Skin epidermis (tissue), 12 donors: Measurements from ENCODE around the gene IMPG2.

Experiments
- H3K27ac ChIP-seq, 21 experiments: fragments of 200-600 bp; sonication (generic) in 11 of 21; one replicate each; pipeline ENCODE4 v1.5.0; 2020; ENCODE audit warnings: mild to moderate bottlenecking in 3 of 21, inconsistent platforms in 2 of 21, moderate library complexity in 2 of 21
- H3K4me3 ChIP-seq, 7 experiments: fragments of 200-600 bp; sonication (generic) in 2 of 7; one replicate each; pipeline ENCODE4 v1.5.0; 2020; ENCODE audit warnings: inconsistent platforms in 2 of 7, mild to moderate bottlenecking in 2 of 7, moderate library complexity in 1 of 7

The IMPG2 gene

DNA sequence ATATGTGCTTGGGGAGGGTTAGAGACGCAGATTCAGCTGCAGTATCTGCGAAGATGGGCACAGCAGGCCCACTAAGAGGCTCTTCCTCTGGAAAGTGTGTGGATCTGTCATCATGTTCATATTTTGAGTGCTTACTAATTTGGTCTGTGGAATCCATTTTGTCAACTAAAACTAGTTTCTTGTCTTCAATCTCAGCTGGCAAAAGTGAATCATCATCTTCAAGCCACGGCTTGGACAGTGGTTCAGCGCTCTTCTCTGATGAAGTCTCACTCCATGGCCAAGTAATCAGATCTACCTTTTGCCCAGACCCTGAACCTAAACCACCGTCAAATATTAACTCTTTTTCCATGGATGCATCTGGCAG, 76.2 kb downstream of the IMPG2 start:
- H3K27ac ChIP-seq = no peak overlapping the region

DNA sequence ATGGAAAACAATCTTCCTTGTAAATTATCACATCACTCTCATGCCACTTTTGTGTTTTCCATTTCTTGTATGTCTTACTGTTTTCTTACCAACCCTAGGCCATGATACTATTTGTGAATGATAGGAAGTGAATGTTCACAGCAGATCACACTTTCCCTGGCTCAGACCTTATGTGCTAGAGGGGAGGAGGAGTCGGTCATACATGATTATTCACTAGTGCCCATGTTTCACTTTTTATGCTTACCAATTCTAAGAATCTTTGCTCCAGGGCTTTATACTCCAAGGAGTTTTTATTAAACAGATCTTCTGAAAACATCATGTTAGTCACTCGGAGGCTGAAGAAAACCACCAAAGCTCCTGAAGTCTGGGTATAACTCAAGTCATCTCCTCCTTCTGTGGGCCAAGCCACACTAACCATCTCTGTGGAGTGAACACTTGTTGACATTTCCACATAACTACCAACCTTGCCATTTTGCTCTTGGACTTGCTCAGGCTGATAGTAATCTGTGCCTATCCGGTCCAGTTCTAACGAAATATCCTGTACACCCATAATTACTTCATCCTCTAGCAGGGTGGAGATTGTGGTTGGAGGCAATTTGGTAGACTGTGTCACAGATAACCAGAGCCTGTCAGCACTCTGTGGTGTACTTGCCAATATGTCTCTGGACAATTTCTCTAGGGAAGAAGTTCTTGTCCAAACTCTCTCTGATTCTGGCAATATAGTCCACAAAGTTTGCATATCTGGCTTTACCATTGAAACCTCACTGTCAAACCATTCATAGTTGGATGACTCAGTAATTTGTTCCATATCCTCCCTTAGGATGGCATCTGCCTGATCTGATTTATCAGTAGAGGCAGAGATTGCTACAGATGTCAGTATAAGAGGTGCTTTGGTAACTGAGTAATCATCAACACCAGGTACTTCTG, 76.8 kb downstream of the IMPG2 start:
- Histone ChIP-seq H3K27ac (no peak overlapping the region), H3K4me3 (no peak overlapping the region)

More for the DNA sequence above, 76.2 kb downstream of the IMPG2 start:
- H3K4me3 ChIP-seq = no peak overlapping the region

DNA sequence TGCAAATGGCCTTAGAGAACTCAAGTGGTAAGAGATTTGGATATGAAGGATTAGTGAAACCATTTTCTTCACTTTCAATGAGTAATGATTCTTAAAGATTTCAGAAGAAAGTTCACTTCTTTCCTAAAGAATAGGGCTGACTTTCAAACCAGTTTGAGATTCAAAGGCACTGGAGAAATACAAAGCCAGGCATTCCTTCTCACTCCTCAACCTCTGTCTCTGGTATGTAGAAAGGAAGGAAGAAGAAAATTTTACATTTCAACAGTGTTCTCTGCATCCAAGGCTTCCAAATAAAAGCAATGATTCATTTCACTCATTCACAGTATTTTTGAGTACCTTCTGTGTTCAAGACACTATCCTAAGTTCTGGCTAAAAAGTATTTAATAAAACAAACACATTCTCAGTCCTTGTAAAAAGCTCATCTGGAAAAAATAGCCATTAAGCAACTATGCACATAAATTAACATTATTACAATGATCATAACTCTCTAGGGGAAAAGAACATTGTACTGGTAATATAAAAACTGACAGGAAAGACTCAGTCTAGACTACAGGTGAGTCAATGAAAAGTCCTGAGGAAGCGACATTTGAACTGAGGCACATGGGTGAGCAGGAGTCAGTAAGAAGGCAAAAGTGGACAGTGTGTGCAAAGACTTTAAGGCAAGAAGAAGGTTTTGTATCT, 79.5 kb downstream of the IMPG2 start:
- no peak overlapping the region for H3K4me3 ChIP-seq
- H3K27ac ChIP-seq = no peak overlapping the region

- Histone ChIP-seq H3K27ac (no peak overlapping the region), H3K4me3 (no peak overlapping the region)
Measured at GRCh38 chr3:101235048-101235447, 85.3 kb downstream of the IMPG2 start.

DNA sequence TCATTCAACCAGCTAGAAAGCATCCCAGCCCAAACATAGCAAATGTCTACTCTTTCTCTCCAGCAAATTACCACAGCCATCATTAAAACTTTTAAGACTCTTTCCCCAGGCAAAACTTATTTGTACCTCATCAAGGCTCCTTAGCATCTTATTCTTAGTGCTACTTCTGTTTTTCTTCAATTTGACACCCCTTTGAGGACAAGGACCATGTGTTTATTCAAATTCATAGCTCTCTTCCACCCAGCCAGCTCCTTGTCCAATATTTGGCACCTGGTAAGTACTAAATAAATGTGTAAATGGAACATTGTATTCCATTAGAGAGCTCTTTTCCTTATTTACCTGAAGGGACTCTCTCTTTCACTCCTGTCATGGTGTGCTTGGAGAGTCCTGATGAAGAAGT, 89.8 kb downstream of the IMPG2 start:
- Histone ChIP-seq H3K4me3 (no peak overlapping the region), H3K27ac (no peak overlapping the region)

- Histone ChIP-seq H3K27ac (no peak overlapping the region), H3K4me3 (no peak overlapping the region)
Measured at GRCh38 chr3:101229681-101230080, 90.7 kb downstream of the IMPG2 start.

GRCh38 chr3:101228441-101228840, 91.9 kb downstream of the IMPG2 start:
- no peak overlapping the region for H3K27ac ChIP-seq
- no peak overlapping the region for H3K4me3 ChIP-seq

GRCh38 chr3:101224739-101225138, 95.6 kb downstream of the IMPG2 start:
- H3K27ac ChIP-seq = no peak overlapping the region
- H3K4me3 ChIP-seq = no peak overlapping the region

DNA sequence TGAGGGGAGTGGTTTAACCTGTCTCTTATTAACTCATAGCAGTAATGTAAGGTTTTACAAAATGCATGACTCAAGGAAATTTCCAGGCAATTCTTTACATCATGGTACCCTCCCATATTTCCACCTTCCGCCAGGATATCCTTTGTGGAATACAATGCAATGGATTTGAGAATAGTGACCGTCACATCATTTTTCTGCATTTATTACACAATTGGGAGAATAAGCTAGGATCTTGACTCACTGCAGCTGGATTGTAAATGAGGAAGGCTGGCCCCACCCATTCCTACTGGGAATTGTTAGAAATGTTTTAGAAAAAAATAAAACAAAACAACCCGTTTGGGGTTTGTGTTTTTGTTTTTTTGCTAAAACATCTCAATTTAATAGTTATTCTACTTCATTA, 97.4 kb downstream of the IMPG2 start:
- H3K4me3 ChIP-seq = no peak overlapping the region
- no peak overlapping the region for H3K27ac ChIP-seq

DNA sequence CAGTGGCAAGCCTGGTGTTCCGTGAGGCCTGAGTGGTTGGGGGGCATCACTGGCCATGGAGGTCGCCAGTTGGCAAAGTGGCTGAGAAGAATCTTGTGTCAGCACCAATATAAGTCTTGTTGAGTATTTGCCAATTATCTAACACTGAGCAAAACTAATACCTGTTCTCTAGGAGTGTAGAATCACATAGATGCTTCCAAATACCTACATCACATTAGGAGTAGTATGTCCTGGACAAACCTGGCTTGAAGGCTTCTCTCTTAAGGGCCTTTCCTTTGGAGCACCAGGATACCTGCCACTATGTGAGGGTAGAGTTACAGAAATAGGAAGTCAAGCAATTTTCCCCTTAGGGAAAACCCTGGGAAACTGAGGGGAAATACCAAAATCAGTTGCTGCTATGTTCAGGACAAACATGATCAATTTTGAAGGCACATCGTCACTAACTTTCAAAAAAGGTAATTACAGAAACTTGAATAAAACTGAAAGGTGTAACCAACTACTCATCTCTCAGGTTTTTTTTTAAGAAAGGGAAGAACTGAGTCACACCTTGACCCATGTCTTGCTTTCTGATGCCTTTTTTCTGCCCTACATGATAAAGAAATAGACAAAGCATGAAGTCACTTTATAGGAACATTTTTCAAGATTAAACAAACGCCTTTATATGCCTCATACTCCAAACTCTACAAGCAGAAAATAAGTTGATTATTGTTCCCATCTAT, 100.4 kb downstream of the IMPG2 start:
- Histone ChIP-seq H3K4me3 (no peak overlapping the region), H3K27ac (no peak overlapping the region)

DNA sequence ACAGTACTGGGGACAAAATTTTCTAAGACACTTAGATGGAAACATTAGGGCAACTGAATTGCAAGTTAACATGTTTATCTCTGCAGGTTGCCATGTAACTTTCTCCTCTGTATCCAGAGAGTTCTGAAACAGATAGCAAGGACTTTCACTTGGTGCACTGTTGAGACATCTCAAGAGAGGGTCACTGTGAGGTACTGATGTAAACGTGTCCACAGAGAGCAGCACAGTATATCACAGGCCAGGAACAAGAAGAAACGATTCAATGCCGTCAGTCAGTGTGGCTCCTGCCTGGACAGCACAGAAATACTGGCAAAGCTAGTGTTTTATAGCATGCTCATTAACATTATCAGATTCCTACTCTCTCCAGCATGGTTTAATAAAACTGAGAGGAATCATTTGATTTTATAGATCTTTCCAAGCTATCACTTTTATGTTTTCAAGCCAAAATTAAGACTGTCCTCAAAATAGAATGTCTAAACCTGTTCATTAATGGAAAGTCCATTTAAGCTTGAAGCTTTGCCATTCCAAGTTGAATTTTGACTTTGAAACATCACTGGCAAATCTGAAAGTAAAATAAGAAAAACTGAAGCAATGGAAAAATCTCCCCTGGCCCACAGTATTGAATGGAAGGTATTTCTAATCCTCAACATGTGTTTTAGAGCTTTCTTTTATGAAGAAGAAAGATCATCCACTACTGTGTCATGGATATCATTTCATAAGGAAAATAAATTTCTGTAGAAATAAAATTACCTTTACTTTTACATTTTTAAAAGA, 102.7 kb downstream of the IMPG2 start:
- peak overlapping the region in 4 of 21 experiments; percentile 6 to 54 (median 10) for H3K27ac ChIP-seq
- H3K4me3 ChIP-seq = no peak overlapping the region

GRCh38 chr3:101216710-101217465, 103.5 kb downstream of the IMPG2 start:
- Histone ChIP-seq H3K27ac (peak overlapping the region in 2 of 21 experiments; percentile 6 to 54), H3K4me3 (no peak overlapping the region)

- no peak overlapping the region for H3K4me3 ChIP-seq
- no peak overlapping the region for H3K27ac ChIP-seq
Measured at GRCh38 chr3:101212730-101213129, 107.6 kb downstream of the IMPG2 start.

DNA sequence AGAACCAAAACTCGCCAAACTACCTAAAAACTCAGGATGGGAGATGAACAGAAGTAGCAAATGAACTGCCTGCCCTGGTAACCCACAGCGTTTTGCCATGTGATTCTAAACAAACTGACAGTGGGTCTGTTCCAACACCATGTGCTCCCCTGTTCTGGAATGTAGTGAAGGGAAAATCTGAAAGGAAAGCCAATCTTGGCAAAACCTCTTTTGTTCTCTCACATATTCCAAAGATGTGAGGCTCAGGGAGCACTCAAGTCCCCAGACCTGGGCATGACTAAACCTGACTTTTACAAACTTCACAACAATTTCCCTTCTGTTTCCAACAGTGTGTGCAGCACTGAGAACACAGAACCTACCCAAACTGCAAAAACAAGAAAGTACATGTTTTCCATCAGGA, 116.1 kb downstream of the IMPG2 start:
- Histone ChIP-seq H3K27ac (no peak overlapping the region), H3K4me3 (no peak overlapping the region)

DNA sequence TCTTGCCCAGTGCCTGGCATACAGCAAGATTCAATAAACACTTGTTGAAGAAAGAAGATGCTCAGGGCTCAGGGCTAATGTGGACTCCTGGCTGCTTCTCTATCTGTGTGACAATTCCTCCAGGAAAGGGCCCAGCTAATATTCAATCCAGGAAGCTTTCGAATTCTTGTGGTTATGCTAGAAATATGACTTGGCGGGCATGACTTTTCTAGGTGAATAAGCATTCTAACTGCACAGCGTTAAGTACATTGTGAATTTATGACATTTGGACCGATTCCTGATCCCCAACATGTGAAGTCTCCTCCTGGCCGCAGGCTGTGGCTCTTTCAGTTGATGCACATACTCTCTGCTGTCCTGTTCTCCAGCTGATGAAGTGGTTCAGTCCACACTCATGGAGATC, 117.0 kb downstream of the IMPG2 start:
- H3K4me3 ChIP-seq = no peak overlapping the region
- H3K27ac ChIP-seq = no peak overlapping the region

DNA sequence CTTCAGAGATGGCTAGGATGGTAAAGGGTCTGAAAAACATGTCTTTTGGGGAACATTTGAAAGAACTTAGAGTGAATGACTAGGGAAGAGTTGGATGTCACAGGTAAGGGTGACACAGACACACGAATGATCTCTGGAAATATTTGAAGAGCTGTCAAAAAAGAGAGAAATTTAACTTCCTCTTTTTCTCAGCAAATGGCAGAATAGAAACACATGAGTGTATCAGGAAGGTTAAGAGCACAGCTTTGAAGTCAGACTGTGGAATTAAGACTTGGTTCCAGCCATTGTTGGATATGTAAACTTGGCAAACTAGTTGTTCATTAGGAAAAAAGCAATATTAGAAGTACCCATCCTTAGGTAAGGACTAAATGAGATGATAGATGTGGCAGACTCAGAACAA, 117.7 kb downstream of the IMPG2 start:
- no peak overlapping the region for H3K27ac ChIP-seq
- H3K4me3 ChIP-seq = no peak overlapping the region

GRCh38 chr3:101200461-101200860, 119.9 kb downstream of the IMPG2 start:
- no peak overlapping the region for H3K27ac ChIP-seq
- H3K4me3 ChIP-seq = no peak overlapping the region

DNA sequence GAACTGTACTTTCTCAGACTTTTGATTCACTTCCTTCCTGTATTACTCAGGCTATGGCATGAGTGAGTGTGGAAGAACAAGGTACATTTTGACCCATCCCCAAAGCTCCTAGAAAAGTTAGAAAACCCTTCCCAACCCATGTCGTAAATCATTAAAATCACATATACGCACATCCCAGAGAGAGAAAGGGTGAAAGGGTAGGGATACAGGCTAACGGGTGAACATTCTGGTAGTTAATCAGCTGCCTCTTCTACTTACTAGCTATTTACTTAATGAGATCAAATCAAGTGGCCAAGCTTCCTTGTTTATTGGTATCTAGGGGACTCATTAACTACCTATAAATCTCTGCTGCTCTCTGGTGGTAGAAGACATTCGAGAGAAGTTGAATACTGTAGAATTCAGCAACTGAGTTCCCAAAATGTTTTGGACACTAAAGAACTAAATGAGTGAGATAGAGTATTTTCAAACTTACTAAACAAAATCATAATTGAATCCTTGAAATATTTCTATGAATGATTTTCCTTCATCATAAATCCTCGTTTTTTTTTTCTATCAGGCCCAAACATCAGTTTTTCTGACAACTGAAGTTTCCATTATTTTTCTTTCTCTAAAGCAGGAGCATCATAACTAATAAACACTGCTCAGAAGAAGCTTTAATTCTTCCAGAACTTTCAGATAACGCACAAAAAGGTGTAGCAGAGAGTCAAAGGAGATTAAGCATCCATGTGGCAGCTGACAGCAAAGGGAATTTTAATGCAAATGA, 124.2 kb downstream of the IMPG2 start:
- no peak overlapping the region for H3K27ac ChIP-seq

More for the DNA sequence above, 124.2 kb downstream of the IMPG2 start:
- H3K4me3 ChIP-seq = no peak overlapping the region
